A549 (cell line): Measurements from ENCODE around the gene NTN1. TPM values are rescaled to one million over a fixed set of nuclear protein-coding genes. Genes with fewer than 3 reads are reported as not detected.

Experiments used
- ATAC-seq, 2 experiments: fragments of 200-7000 bp in 1 of 2; fragments of >200 bp in 1 of 2; cut with Nextera tagmentation in 1 of 2; cut with Tn5 transposase in 1 of 2; 3 replicates each; pipeline versions ENCODE4 v1.8.0 to v1.9.1; 2018 to 2020; ENCODE audit warnings: mild to moderate bottlenecking in 1 of 2, moderate library complexity in 1 of 2
- CTCF ChIA-PET: fragments of 300-600 bp; sonication (Branson Sonifier 250); formaldehyde crosslinking; extraction: SDS; loops from one replicate; lab custom pipeline; 2021; ENCODE audit warnings: antibody characterized with exemption, inconsistent platforms; lab: Yijun Ruan, JAX
- POLR2A ChIA-PET: fragments of 350-600 bp; formaldehyde crosslinking; extraction: SDS; loops from one replicate; lab custom pipeline; 2021; ENCODE audit warnings: antibody characterized with exemption, inconsistent platforms; lab: Yijun Ruan, JAX
- DNase-seq, 2 experiments: peaks; one replicate each; pipeline versions ENCODE4 v3.0.0 to v3.0.0-alpha.2; 2011 to 2016; ENCODE audit warnings: low read depth in 1 of 2, low spot score in 1 of 2
- FAIRE-seq: peaks from 2 replicates; lab custom pipeline; 2011; peaks lifted over from hg19 to GRCh38; lab: Jason Lieb, UNC
- H3K27ac ChIP-seq, 2 experiments: fragments of >200 bp; sonication (Bioruptor Twin); formaldehyde crosslinking; 3 replicates each; pipeline ENCODE4 v1.5.1; 2016 to 2017
- H3K4me1 ChIP-seq: fragments of >200 bp; sonication (Bioruptor Twin); formaldehyde crosslinking; 3 replicates; pipeline ENCODE4 v1.6.1; 2016
- H3K4me2 ChIP-seq: fragments of >200 bp; sonication (Bioruptor Twin); formaldehyde crosslinking; 3 replicates; pipeline ENCODE4 v1.6.1; 2016
- H3K4me3 ChIP-seq: fragments of >200 bp; sonication (Bioruptor Twin); formaldehyde crosslinking; 3 replicates; pipeline ENCODE4 v1.5.1; 2016
- H3K9me3 ChIP-seq: fragments of >200 bp; sonication (Bioruptor Twin); formaldehyde crosslinking; 3 replicates; pipeline ENCODE4 v1.6.1; 2016
- BHLHE40 ChIP-seq: IDR thresholded peaks from 2 replicates; pipeline ENCODE4 v1.6.1; 2012; ENCODE audit warnings: low read depth, low read length, inconsistent platforms
- EHMT2 ChIP-seq: fragments of 200-600 bp; sonication (generic); IDR thresholded peaks from 2 replicates; pipeline ENCODE4 v1.6.1; 2016; ENCODE audit warnings: antibody characterized with exemption, low read depth, mild to moderate bottlenecking, moderate library complexity
- GATA3 ChIP-seq: IDR thresholded peaks from 2 replicates; pipeline ENCODE4 v1.6.1; 2012; ENCODE audit warnings: borderline replicate concordance
- HOXA7 ChIP-seq: fragments of 250-450 bp; sonication (Bioruptor Pico); IDR thresholded peaks from 2 replicates; pipeline ENCODE4 v1.5.0; 2020; ENCODE audit warnings: mild to moderate bottlenecking, moderate library complexity
- JUN ChIP-seq, 2 experiments: fragments of >200 bp; sonication (Bioruptor Twin); formaldehyde crosslinking; IDR thresholded peaks; 2 replicates in 1 of 2; 3 replicates in 1 of 2; pipeline ENCODE4 v1.6.1; 2016 to 2017
- KDM5A ChIP-seq: fragments of 200-600 bp; sonication (generic); IDR thresholded peaks from 2 replicates; pipeline ENCODE4 v1.6.1; 2016; ENCODE audit warnings: antibody characterized with exemption, mild to moderate bottlenecking
- MAZ ChIP-seq: fragments of 150-350 bp; IDR thresholded peaks from 2 replicates; pipeline ENCODE4 v1.6.1; 2014; ENCODE audit warnings: antibody characterized with exemption, low read depth, low read length, borderline replicate concordance
- NR3C1 ChIP-seq: fragments of >200 bp; sonication (Bioruptor Twin); formaldehyde crosslinking; IDR thresholded peaks from 3 replicates; pipeline ENCODE4 v1.6.1; 2017
- PHF8 ChIP-seq: fragments of 200-600 bp; sonication (generic); IDR thresholded peaks from 2 replicates; pipeline ENCODE4 v1.6.1; 2016; ENCODE audit warnings: low read depth, mild to moderate bottlenecking, antibody characterized with exemption, moderate library complexity, borderline replicate concordance
- POLR2A ChIP-seq: IDR thresholded peaks from 2 replicates; pipeline ENCODE4 v1.6.1; 2012; ENCODE audit warnings: mild to moderate bottlenecking, low read length
- RAD21 ChIP-seq, 2 experiments: fragments of >200 bp in 1 of 2; sonication (Bioruptor Twin) in 1 of 2; formaldehyde crosslinking in 1 of 2; IDR thresholded peaks in 1 of 2; conservative IDR thresholded peaks in 1 of 2; 2 replicates in 1 of 2; 3 replicates in 1 of 2; pipeline ENCODE4 v1.6.1; 2012 to 2018; ENCODE audit warnings: inconsistent platforms in 1 of 2
- RARB ChIP-seq: fragments of 250-450 bp; sonication (Bioruptor Pico); IDR thresholded peaks from 2 replicates; pipeline ENCODE4 v1.8.0; 2021; ENCODE audit warnings: mild to moderate bottlenecking, moderate library complexity
- RCOR1 ChIP-seq: fragments of 150-350 bp; IDR thresholded peaks from 2 replicates; pipeline ENCODE4 v1.6.1; 2014; ENCODE audit warnings: antibody characterized with exemption, low read length, low read depth
- ZC3H11A ChIP-seq: fragments of 450-650 bp; IDR thresholded peaks from 2 replicates; pipeline ENCODE4 v1.6.1; 2014; ENCODE audit warnings: antibody characterized with exemption, mild to moderate bottlenecking
- ZNF302 ChIP-seq: fragments of 250-450 bp; sonication (Bioruptor Pico); IDR thresholded peaks from 2 replicates; pipeline ENCODE4 v1.9.0; 2021; ENCODE audit warnings: inconsistent platforms, mild to moderate bottlenecking, moderate library complexity
- WGBS: methylation state at CpG from one replicate; pipeline ENCODE4 v1.1.6; 2017; ENCODE audit errors: missing lambda C conversion rate; 5-methylcytosine and 5-hydroxymethylcytosine counted together
- polyA plus RNA-seq, 4 experiments: library from polyadenylated mRNA; depleted of rRNA in 3 of 4; stranded (reverse); fragments of >200 nt; fragmentation: RNase III in 1 of 4; extraction: RNeasy Plus Mini Kit Qiagen cat#74134 plus additional on column Dnase treatment in 1 of 4; gene quantifications; 2 replicates in 3 of 4; 3 replicates in 1 of 4; pipeline ENCODE4 v1.2.3, GENCODE V29; 2011 to 2017
- TF ChIP-seq, protein P1 (sequence below): fragments of 200-600 bp; sonication (generic); IDR thresholded peaks from 2 replicates; pipeline ENCODE4 v1.6.1; 2016; ENCODE audit warnings: antibody characterized with exemption, mild to moderate bottlenecking, moderate library complexity
- TF ChIP-seq, protein P2 (sequence below): fragments of >200 bp; sonication (Bioruptor Twin); formaldehyde crosslinking; IDR thresholded peaks from 3 replicates; pipeline ENCODE4 v1.5.1; 2016
- TF ChIP-seq, protein P3 (sequence below): fragments of >200 bp; sonication (Bioruptor Twin); formaldehyde crosslinking; IDR thresholded peaks from 3 replicates; pipeline ENCODE4 v1.6.1; 2016
- TF ChIP-seq, protein P4 (sequence below): IDR thresholded peaks from 2 replicates; pipeline ENCODE4 v1.6.1; 2012
- TF ChIP-seq, protein P5 (sequence below): IDR thresholded peaks from 2 replicates; pipeline ENCODE4 v1.6.1; 2012; ENCODE audit warnings: low read depth, borderline replicate concordance

The NTN1 gene
- polyA plus RNA-seq, 2 of the 4 experiments (the other 2 are of a cell fraction) = 0.12 to 0.13 TPM

DNA sequence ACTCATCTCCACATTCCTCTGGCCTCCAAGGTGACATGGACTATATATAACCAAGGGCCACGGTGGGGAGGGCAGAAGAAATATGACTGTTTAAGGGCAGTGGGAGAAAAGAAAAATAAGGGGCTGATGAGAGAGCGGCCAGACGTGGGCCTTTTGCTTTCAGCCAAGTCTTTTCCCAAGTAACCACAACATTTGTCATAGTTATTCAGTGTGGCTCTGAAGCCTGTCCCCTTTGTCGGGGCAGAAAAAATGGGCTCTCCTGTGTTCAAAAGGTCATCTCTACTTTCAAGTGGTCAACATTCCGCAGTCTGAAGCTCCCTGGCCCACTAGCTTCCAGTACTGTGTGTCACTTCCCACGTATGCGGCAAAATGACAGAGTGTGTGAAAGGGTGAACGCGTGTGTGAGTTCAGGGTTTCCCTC is 245.4 kb downstream of the NTN1 start:
- TF ChIP-seq ZNF302 (no peak), POLR2A (no peak), HOXA7 (CRISPR knock-in tag) (no peak), RAD21 (conservative IDR thresholded peaks at IDR 0.05 in 1 of 2, IDR thresholded peaks at IDR 0.05 in 1 of 2) (no peak), EHMT2 (no peak), KDM5A (no peak), MAZ (no peak), GATA3 (no peak), NR3C1 (no peak), ZC3H11A (no peak), JUN (IDR thresholded peaks at IDR 0.05) (no peak), RARB (CRISPR knock-in tag) (no peak), RCOR1 (no peak), PHF8 (no peak), BHLHE40 (no peak)
- TF ChIP-seq, protein P1, sequence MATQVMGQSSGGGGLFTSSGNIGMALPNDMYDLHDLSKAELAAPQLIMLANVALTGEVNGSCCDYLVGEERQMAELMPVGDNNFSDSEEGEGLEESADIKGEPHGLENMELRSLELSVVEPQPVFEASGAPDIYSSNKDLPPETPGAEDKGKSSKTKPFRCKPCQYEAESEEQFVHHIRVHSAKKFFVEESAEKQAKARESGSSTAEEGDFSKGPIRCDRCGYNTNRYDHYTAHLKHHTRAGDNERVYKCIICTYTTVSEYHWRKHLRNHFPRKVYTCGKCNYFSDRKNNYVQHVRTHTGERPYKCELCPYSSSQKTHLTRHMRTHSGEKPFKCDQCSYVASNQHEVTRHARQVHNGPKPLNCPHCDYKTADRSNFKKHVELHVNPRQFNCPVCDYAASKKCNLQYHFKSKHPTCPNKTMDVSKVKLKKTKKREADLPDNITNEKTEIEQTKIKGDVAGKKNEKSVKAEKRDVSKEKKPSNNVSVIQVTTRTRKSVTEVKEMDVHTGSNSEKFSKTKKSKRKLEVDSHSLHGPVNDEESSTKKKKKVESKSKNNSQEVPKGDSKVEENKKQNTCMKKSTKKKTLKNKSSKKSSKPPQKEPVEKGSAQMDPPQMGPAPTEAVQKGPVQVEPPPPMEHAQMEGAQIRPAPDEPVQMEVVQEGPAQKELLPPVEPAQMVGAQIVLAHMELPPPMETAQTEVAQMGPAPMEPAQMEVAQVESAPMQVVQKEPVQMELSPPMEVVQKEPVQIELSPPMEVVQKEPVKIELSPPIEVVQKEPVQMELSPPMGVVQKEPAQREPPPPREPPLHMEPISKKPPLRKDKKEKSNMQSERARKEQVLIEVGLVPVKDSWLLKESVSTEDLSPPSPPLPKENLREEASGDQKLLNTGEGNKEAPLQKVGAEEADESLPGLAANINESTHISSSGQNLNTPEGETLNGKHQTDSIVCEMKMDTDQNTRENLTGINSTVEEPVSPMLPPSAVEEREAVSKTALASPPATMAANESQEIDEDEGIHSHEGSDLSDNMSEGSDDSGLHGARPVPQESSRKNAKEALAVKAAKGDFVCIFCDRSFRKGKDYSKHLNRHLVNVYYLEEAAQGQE = no peak
- TF ChIP-seq, protein P2, sequence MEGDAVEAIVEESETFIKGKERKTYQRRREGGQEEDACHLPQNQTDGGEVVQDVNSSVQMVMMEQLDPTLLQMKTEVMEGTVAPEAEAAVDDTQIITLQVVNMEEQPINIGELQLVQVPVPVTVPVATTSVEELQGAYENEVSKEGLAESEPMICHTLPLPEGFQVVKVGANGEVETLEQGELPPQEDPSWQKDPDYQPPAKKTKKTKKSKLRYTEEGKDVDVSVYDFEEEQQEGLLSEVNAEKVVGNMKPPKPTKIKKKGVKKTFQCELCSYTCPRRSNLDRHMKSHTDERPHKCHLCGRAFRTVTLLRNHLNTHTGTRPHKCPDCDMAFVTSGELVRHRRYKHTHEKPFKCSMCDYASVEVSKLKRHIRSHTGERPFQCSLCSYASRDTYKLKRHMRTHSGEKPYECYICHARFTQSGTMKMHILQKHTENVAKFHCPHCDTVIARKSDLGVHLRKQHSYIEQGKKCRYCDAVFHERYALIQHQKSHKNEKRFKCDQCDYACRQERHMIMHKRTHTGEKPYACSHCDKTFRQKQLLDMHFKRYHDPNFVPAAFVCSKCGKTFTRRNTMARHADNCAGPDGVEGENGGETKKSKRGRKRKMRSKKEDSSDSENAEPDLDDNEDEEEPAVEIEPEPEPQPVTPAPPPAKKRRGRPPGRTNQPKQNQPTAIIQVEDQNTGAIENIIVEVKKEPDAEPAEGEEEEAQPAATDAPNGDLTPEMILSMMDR = no peak
- TF ChIP-seq, protein P3, sequence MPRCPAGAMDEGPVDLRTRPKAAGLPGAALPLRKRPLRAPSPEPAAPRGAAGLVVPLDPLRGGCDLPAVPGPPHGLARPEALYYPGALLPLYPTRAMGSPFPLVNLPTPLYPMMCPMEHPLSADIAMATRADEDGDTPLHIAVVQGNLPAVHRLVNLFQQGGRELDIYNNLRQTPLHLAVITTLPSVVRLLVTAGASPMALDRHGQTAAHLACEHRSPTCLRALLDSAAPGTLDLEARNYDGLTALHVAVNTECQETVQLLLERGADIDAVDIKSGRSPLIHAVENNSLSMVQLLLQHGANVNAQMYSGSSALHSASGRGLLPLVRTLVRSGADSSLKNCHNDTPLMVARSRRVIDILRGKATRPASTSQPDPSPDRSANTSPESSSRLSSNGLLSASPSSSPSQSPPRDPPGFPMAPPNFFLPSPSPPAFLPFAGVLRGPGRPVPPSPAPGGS = no peak
- TF ChIP-seq, protein P4, sequence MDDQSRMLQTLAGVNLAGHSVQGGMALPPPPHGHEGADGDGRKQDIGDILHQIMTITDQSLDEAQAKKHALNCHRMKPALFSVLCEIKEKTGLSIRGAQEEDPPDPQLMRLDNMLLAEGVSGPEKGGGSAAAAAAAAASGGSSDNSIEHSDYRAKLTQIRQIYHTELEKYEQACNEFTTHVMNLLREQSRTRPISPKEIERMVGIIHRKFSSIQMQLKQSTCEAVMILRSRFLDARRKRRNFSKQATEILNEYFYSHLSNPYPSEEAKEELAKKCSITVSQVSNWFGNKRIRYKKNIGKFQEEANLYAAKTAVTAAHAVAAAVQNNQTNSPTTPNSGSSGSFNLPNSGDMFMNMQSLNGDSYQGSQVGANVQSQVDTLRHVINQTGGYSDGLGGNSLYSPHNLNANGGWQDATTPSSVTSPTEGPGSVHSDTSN = no peak
- TF ChIP-seq, protein P5, sequence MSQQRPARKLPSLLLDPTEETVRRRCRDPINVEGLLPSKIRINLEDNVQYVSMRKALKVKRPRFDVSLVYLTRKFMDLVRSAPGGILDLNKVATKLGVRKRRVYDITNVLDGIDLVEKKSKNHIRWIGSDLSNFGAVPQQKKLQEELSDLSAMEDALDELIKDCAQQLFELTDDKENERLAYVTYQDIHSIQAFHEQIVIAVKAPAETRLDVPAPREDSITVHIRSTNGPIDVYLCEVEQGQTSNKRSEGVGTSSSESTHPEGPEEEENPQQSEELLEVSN = no peak
- TF ChIP-seq, all 56 proteins: peak for 0
- WGBS = 87% methylated on average over 9 of the region's 9 CpGs
- H3K9me3 ChIP-seq = no peaks in the 10 kb centered on the region
- H3K4me1 ChIP-seq = no peaks in the 10 kb centered on the region
- CTCF ChIA-PET = interaction anchor here (1.5 kb wide), 1 partner anchor 25 kb away, joined by 9 read pairs; no protein-coding TSS in a partner anchor
- ATAC-seq = no peak
- no peak for DNase-seq
- H3K4me2 ChIP-seq = no peak overlapping the region
- no peak for FAIRE-seq
- POLR2A ChIA-PET = no interaction called here
- H3K4me3 ChIP-seq = no peak overlapping the region
- no peak overlapping the region for H3K27ac ChIP-seq
